ENCODE measurements around the gene MED15. TPM values are rescaled to one million over a fixed set of nuclear protein-coding genes. Genes with fewer than 3 reads are reported as not detected.

Gene MED15
- total and polyA plus RNA-seq, 3 experiments from 2014 or later = 98.0 to 120 (median 106) TPM

- ChIA-PET POLR2A (no interaction called here), CTCF (interaction anchor here (0.8 kb wide), 1 partner anchor 9 kb away, joined by 3 read pairs; no protein-coding TSS in a partner anchor)
- Mint-ChIP-seq H3K4me1 (no peaks in the 10 kb centered on the region), H3K27me3 (peaks cover 7 to 10% of the 10 kb centered on the region in 2 donors), H3K36me3 (no peaks in the 10 kb centered on the region), H3K4me3 (no peak overlapping the region), H3K9me3 (no peaks in the 10 kb centered on the region), H3K27ac (peak overlapping the region in 1 of 8 donors; percentile 65)
- Histone ChIP-seq H3K36me3 (ENCODE audit: insufficient read depth, low read length) (no peaks in the 10 kb centered on the region), H3K27me3 (ENCODE audit: insufficient read depth, low read length, poor library complexity, severe bottlenecking) (peaks cover 8% of the 10 kb centered on the region), H3K4me1 (ENCODE audit: insufficient read depth, low read length) (no peaks in the 10 kb centered on the region), H3K4me3 (ENCODE audit: low read length) (no peak overlapping the region), H3K9me3 (ENCODE audit: low read length) (no peaks in the 10 kb centered on the region), H3K27ac (ENCODE audit: low read depth, low read length) (no peak overlapping the region)
- no peak for DNase-seq
Measured at GRCh38 chr22:20632518-20632917, 125.1 kb downstream of the MED15 start.

- Mint-ChIP-seq H3K9me3 (peaks cover 0 to under 1% (median 0%) of the 10 kb centered on the region in 5 donors), H3K27me3 (peaks cover 2 to 16% of the 10 kb centered on the region in 2 donors), H3K4me1 (no peaks in the 10 kb centered on the region), H3K27ac (no peak overlapping the region), H3K4me3 (no peak overlapping the region), H3K36me3 (no peaks in the 10 kb centered on the region)
- no peak overlapping the region for H3K4me3 ChIP-seq (ENCODE audit: low read length)
- ChIA-PET POLR2A (no interaction called here), CTCF (no interaction called here)
- H3K4me1 ChIP-seq (ENCODE audit: insufficient read depth, low read length) = no peaks in the 10 kb centered on the region
- no peaks in the 10 kb centered on the region for H3K9me3 ChIP-seq (ENCODE audit: low read length)
- DNase-seq = no peak
- no peaks in the 10 kb centered on the region for H3K36me3 ChIP-seq (ENCODE audit: insufficient read depth, low read length)
- H3K27me3 ChIP-seq (ENCODE audit: insufficient read depth, low read length, poor library complexity, severe bottlenecking) = peaks cover 8% of the 10 kb centered on the region
- H3K27ac ChIP-seq (ENCODE audit: low read depth, low read length) = no peak overlapping the region
Measured at GRCh38 chr22:20634560-20635226, 127.3 kb downstream of the MED15 start.

DNA sequence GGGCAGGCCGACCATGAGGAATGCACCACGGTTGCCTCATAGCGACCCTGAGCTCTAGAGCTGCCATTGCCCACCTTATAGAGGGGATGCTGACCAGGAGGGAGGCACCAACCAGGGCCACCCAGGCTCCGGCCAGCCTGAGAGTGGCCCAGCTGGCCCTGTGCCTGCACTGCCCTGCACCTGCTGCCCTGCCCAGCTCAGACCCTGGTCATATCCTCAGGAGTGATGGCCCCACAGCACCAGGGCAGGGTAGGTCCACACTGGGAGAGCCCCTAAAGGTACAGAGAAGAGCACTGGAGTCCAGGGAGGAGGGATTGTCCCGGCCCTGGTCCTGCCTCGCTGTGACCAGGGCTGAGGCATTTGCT, 127.8 kb downstream of the MED15 start:
- Histone ChIP-seq H3K27ac (ENCODE audit: low read depth, low read length) (no peak overlapping the region), H3K36me3 (ENCODE audit: insufficient read depth, low read length) (no peaks in the 10 kb centered on the region), H3K9me3 (ENCODE audit: low read length) (no peaks in the 10 kb centered on the region), H3K27me3 (ENCODE audit: insufficient read depth, low read length, poor library complexity, severe bottlenecking) (peaks cover 8% of the 10 kb centered on the region), H3K4me3 (ENCODE audit: low read length) (no peak overlapping the region), H3K4me1 (ENCODE audit: insufficient read depth, low read length) (no peaks in the 10 kb centered on the region)
- Mint-ChIP-seq H3K9me3 (peaks cover 0 to 4% (median 0%) of the 10 kb centered on the region in 5 donors), H3K36me3 (no peaks in the 10 kb centered on the region), H3K4me3 (no peak overlapping the region), H3K4me1 (no peaks in the 10 kb centered on the region), H3K27me3 (peaks cover 2 to 16% of the 10 kb centered on the region in 2 donors), H3K27ac (no peak overlapping the region)
- CTCF ChIA-PET = no interaction called here
- POLR2A ChIA-PET = no interaction called here
- no peak for DNase-seq

GRCh38 chr22:20636075-20636812, 128.8 kb downstream of the MED15 start:
- Mint-ChIP-seq H3K27ac (no peak overlapping the region), H3K4me3 (no peak overlapping the region), H3K4me1 (no peaks in the 10 kb centered on the region), H3K9me3 (peaks cover 0 to 4% (median 0%) of the 10 kb centered on the region in 5 donors), H3K27me3 (peaks cover 2 to 16% of the 10 kb centered on the region in 2 donors), H3K36me3 (no peaks in the 10 kb centered on the region)
- CTCF ChIA-PET = no interaction called here
- Histone ChIP-seq H3K9me3 (ENCODE audit: low read length) (no peaks in the 10 kb centered on the region), H3K27me3 (ENCODE audit: insufficient read depth, low read length, poor library complexity, severe bottlenecking) (peaks cover 8% of the 10 kb centered on the region), H3K4me1 (ENCODE audit: insufficient read depth, low read length) (no peaks in the 10 kb centered on the region), H3K27ac (ENCODE audit: low read depth, low read length) (no peak overlapping the region), H3K4me3 (ENCODE audit: low read length) (no peak overlapping the region), H3K36me3 (ENCODE audit: insufficient read depth, low read length) (no peaks in the 10 kb centered on the region)
- POLR2A ChIA-PET = no interaction called here
- no peak for DNase-seq

DNA sequence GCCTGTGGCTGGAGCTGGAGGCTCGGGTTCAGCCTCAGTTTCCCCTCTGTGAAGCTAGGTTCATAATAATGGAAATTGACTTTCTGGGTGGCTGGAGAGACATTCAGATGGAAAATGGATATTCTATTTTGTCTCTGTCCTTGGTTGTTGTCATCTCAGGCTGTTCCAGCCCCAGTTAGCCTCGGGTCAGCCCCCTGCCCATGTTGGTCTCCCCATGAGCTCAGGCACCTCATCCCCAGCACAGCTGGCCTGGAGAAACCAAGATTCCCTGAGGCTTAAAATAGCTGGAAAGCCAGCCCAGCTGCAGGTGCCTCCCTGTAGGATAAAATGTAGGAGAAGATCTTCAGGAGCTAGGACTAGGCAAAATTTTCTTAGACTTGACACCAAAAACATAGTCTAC, 129.5 kb downstream of the MED15 start:
- H3K27me3 ChIP-seq (ENCODE audit: insufficient read depth, low read length, poor library complexity, severe bottlenecking) = peaks cover 8% of the 10 kb centered on the region
- no peaks in the 10 kb centered on the region for H3K36me3 Mint-ChIP-seq
- peaks cover 0 to 16% of the 10 kb centered on the region in 2 donors for H3K27me3 Mint-ChIP-seq
- H3K4me3 ChIP-seq (ENCODE audit: low read length) = no peak overlapping the region
- ChIA-PET POLR2A (no interaction called here), CTCF (no interaction called here)
- H3K4me1 Mint-ChIP-seq = no peaks in the 10 kb centered on the region
- peaks cover 0 to 4% (median 0%) of the 10 kb centered on the region in 5 donors for H3K9me3 Mint-ChIP-seq
- no peaks in the 10 kb centered on the region for H3K36me3 ChIP-seq (ENCODE audit: insufficient read depth, low read length)
- H3K4me1 ChIP-seq (ENCODE audit: insufficient read depth, low read length) = no peaks in the 10 kb centered on the region
- H3K9me3 ChIP-seq (ENCODE audit: low read length) = no peaks in the 10 kb centered on the region
- no peak overlapping the region for H3K27ac ChIP-seq (ENCODE audit: low read depth, low read length)
- no peak for DNase-seq
- H3K27ac Mint-ChIP-seq = no peak overlapping the region
- no peak overlapping the region for H3K4me3 Mint-ChIP-seq

Other genes starting within 250 kb of the MED15 start
- 1 to 10 TPM; 1.8 to 2.7 TPM for gene RTN4R, start 239.3 kb upstream of the MED15 start, total RNA-seq
- gene RTN4R, start 239.3 kb upstream of the MED15 start, polyA plus RNA-seq = 6.0 TPM
- 10 to 100 TPM; 46.8 to 48.4 TPM for gene DGCR6L, start 187.6 kb upstream of the MED15 start, total RNA-seq
- 150 TPM for gene DGCR6L, start 187.6 kb upstream of the MED15 start, polyA plus RNA-seq
- 10 to 100 TPM; 12.3 to 15.3 TPM for gene ZNF74, start 113.5 kb upstream of the MED15 start, total RNA-seq
- gene ZNF74, start 113.5 kb upstream of the MED15 start, polyA plus RNA-seq = 13.0 TPM
- under 1 TPM; 0.31 to 0.50 TPM for gene SCARF2, start 69.8 kb upstream of the MED15 start, total RNA-seq
- 1.5 TPM for gene SCARF2, start 69.8 kb upstream of the MED15 start, polyA plus RNA-seq
- gene KLHL22, start 11.8 kb upstream of the MED15 start, total RNA-seq = 10 to 100 TPM; 17.2 to 17.6 TPM
- gene KLHL22, start 11.8 kb upstream of the MED15 start, polyA plus RNA-seq = 25.4 TPM